ENCODE measurements around the gene TMEM151B.
"Not testable (repeated sequence)": the region's sequence is repeated elsewhere in the genome, so short reads cannot be mapped to it uniquely, and the experiment has no call there.

The TMEM151B gene

GRCh38 chr6:44338228-44339122 is 68.2 kb downstream of the TMEM151B start:
- no peak for TF ChIP-seq GATA1 (IDR thresholded peaks at IDR 0.05; ENCODE audit: low read depth, low read length)
- no peak for TF ChIP-seq POLR2A (IDR thresholded peaks at IDR 0.05; ENCODE audit: low read length)
- peak; percentile 69 to 84 for DNase-seq

GRCh38 chr6:44339301-44339700 is 69.1 kb downstream of the TMEM151B start:
- no peak for TF ChIP-seq GATA1 (IDR thresholded peaks at IDR 0.05; ENCODE audit: low read depth, low read length)
- no peak for DNase-seq

GRCh38 chr6:44339763-44340625 is 69.7 kb downstream of the TMEM151B start:
- TF ChIP-seq POLR2A (IDR thresholded peaks at IDR 0.05; ENCODE audit: low read length) (no peak), GATA1 (IDR thresholded peaks at IDR 0.05; ENCODE audit: low read depth, low read length) (no peak)
- DNase-seq, result no peak

GRCh38 chr6:44341095-44341890 is 71.0 kb downstream of the TMEM151B start:
- no peak for DNase-seq
- TF ChIP-seq GATA1 (IDR thresholded peaks at IDR 0.05; ENCODE audit: low read depth, low read length) (no peak), POLR2A (IDR thresholded peaks at IDR 0.05; ENCODE audit: low read length) (no peak)

DNA sequence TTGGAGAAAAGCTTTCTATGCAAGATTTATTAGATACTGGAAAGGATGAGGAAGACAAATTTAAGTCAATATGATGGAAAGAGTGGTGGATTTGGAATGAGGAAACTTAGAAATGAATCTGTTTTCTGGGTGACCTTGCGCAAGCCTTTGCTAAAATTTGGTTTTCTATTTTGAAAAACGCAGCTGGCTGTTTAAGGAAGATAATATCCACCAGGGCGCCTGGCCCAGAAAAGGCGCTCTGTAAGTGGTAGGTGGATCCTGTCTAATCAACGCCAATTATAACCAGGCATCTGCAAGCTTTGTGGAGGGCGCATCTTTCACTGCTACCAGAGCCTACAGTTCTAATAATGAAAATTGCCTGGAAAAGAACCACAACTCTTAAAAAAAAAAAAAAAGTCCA is 71.8 kb downstream of the TMEM151B start:
- TF ChIP-seq POLR2A (IDR thresholded peaks at IDR 0.05; ENCODE audit: low read length) (no peak), GATA1 (IDR thresholded peaks at IDR 0.05; ENCODE audit: low read depth, low read length) (no peak)
- DNase-seq, result peak; percentile 21 to 49

- TF ChIP-seq GATA1 (IDR thresholded peaks at IDR 0.05; ENCODE audit: low read depth, low read length) (no peak), POLR2A (IDR thresholded peaks at IDR 0.05; ENCODE audit: low read length) (no peak)
- no peak for DNase-seq
Measured at GRCh38 chr6:44342489-44342888, 72.2 kb downstream of the TMEM151B start, which contains the start of gene SPATS1. SPATS1 (plus strand) TSS chr6:44342650; CDS start chr6:44343096, 446 bp downstream.

GRCh38 chr6:44346818-44347217 is 76.6 kb downstream of the TMEM151B start:
- not testable (repeated sequence) for DNase-seq

DNA sequence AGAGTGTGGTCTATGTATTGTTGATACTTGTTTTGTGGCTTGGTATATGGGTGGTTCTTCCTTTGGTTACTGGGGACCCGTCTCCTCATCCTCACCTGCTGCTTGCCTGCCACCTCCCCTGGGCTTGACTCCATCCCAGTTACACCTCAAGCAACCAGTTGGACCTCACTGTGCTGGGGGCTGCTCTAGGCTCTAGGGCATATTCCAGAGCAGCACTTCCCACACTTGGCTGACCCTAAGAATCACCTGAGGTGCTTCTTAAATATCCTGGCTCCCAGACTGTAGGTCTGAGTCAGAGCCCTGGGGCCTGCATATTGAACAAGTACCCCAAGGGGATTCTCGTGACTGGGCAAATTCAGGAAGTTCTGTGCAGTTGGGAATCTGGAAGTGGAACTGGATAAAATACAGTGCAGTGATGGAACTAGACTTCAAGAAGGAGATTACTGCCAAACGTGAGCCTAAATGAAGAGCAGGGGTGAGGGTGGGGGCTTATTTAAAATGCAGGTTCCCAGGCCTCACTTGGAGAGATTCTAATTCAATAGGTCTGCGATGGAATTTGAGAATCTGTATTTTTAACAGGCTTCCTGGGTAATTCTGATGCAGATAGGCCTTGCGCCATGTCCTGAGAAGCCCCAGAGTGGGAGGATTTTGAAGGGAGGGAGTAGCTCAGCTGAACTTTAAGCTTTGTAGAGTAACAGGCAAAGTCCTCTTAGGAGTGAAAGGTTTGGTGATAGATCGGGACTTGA is 79.8 kb downstream of the TMEM151B start:
- no peak for DNase-seq
- TF ChIP-seq GATA1 (IDR thresholded peaks at IDR 0.05; ENCODE audit: low read depth, low read length), result no peak
- no peak for TF ChIP-seq POLR2A (IDR thresholded peaks at IDR 0.05; ENCODE audit: low read length)

GRCh38 chr6:44350650-44350994 is 80.4 kb downstream of the TMEM151B start:
- not testable (repeated sequence) for DNase-seq

DNA sequence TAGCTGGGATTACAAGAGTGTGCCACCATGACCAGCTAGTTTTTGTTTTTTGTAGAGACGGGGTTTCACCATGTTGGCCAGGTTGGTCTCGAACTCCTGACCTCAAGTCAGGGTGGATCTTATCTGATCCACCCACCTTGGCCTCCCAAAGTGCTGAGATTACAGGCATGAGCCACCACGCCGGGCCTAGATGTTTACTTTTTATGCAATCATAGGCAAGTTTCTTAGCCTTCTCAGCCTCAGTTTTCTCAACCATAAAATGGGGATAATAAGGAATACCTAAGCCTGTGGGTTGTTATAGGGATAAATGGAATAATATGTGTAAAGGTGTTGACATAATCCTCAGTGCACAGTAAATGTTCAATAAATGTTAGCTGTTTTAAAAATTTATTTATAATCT is 82.0 kb downstream of the TMEM151B start:
- no peak for TF ChIP-seq GATA1 (IDR thresholded peaks at IDR 0.05; ENCODE audit: low read depth, low read length)
- no peak for TF ChIP-seq POLR2A (IDR thresholded peaks at IDR 0.05; ENCODE audit: low read length)
- no peak for DNase-seq

DNA sequence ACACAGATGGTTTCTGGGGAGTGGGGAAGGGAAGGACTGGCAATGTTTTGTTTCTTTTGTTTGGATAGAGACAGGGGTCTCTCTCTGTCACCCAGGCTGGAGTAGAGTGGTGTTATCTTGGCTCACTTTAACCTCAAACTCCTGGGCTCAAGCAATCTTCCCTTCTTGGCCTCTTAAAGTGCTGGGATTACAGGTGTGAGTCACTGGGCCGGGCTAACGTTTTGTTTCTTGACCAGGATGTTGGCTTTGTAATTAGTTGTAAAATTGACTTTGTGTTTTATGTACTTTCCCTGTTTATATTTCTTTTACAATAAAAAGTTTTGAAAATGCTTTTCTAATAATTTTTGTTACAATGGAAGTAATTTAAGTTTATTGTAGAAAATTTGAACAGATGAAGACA is 83.1 kb downstream of the TMEM151B start:
- no peak for DNase-seq
- TF ChIP-seq GATA1 (IDR thresholded peaks at IDR 0.05; ENCODE audit: low read depth, low read length), result no peak
- no peak for TF ChIP-seq POLR2A (IDR thresholded peaks at IDR 0.05; ENCODE audit: low read length)

DNA sequence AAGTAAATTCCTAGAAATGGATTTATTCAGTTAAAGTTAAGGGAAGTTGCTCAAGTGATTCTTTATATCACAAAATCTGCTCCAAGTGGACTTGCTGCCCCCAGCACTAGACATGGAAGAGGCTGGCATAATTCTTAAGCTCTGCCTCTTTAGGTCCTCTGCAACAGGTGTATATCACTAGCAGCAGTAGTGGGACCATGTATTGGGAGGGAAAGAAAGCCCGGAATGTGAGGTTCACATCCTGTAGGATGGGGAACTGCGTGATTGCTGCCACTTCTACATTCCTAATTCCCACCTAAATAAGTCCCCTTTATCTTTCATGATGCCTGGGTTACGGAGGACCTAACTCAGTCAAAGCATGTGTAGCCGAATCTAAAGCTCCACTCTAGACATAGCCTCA is 85.4 kb downstream of the TMEM151B start:
- no peak for DNase-seq

DNA sequence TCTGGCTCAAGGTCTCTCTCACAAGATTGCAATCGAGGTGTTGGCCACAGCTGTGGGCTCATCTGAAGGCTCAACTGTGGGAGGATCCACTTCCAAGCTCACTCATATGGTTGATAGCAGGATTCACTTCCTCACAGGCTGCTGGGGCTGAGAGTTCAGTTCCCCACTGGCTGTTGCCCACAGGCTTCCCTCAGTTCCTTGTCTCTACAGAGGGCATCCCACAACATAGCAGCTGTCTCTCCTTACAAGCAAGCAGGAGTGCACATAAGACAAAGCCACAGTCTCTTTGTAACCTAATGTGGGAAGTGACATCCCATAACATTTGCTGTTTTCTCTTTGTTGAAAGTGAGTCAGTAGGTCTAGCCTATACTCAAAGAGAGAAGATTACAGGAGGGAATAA is 86.2 kb downstream of the TMEM151B start:
- TF ChIP-seq POLR2A (IDR thresholded peaks at IDR 0.05; ENCODE audit: low read length) (no peak), GATA1 (IDR thresholded peaks at IDR 0.05; ENCODE audit: low read depth, low read length) (no peak)
- DNase-seq, result no peak

More for the DNA sequence above, 85.4 kb downstream of the TMEM151B start:
- no peak for TF ChIP-seq POLR2A (IDR thresholded peaks at IDR 0.05; ENCODE audit: low read length)
- TF ChIP-seq GATA1 (IDR thresholded peaks at IDR 0.05; ENCODE audit: low read depth, low read length), result no peak

All from erythroblast (primary cell).